Measurements from ENCODE around the gene ESYT2. TPM values are rescaled to one million over a fixed set of nuclear protein-coding genes. Genes with fewer than 3 reads are reported as not detected.

ESYT2 gene
- total and polyA plus RNA-seq, 2 of the 4 experiments (the other 2 are of a cell fraction) = 26.7 to 69.9 TPM

DNA sequence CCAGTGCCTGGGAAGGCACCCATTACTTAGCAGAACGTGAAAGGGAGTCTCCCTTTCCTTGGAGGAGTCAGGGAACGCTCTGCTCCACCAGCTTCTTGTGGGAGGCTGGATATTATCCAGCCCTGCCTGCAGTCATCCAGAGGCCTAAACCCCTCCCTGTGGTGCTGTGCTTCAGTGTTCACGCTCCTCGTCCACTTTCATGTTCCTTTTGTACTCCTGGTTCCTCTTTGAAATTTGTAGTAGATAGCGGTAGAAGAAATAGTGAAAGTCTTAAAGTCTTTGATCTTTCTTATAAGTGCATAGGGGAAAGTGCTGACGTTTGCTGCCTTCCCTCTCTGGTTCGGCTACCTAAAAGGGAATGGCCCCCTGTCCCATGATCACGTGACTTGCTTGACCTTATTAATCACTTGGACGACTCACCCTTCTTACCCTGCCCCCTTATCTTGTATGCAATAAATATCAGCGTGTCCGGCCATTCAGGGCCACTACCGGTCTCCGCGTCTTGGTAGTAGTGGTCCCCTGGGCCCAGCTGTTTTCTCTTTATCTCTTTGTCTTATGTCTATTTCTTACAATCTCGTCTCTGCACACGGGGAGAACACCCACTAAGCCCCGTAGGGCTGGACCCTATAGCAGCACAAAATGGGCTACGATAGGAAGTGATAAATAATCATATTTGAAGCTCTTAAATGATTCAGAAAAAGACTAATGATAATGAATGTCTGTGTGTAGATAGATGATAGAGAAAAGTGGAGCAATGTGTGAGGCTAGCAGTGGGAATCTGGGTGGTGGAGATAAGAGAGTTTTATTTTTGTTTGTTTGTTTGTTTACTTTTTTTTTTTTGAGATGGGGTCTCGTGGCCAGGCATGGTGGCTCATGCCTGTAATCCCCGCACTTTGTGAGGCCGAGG, 5.8 kb upstream of the ESYT2 start:
- POLR2A ChIA-PET (ENCODE audit: unreplicated experiment) = no interaction called here
- H3K56ac ChIP-seq (ENCODE audit: extremely low read depth, insufficient read depth, low read length) = no peak overlapping the region
- 36% methylated on average over 2 of the region's 21 CpGs; no CpG with 5 or more reads in 1 of the 2 experiments for WGBS, 2 experiments (ENCODE audit: extremely low coverage in 2 of 2, insufficient read length in 1 of 2)

More for the DNA sequence above, 5.8 kb upstream of the ESYT2 start:
- Histone ChIP-seq H2AFZ (replicated peaks; ENCODE audit: low read length, poor library complexity) (no peak overlapping the region), H3K27ac (ENCODE audit: insufficient read depth, low read length) (no peak overlapping the region), H4K91ac (ENCODE audit: insufficient read depth, low read depth, low read length) (no peak overlapping the region), H2BK120ac (ENCODE audit: low read depth, low read length) (no peak overlapping the region), H2BK20ac (ENCODE audit: low read depth, low read length) (no peak overlapping the region), H3K9me1 (ENCODE audit: insufficient read depth, low read length) (no peaks in the 10 kb centered on the region), H3K4me3 (ENCODE audit: insufficient read depth, low read depth, low read length) (no peak overlapping the region), H3K9me3 (ENCODE audit: control insufficient read depth, insufficient read depth, low read length) (no peaks in the 10 kb centered on the region), H2AK9ac (replicated peaks; ENCODE audit: low read depth, low read length, poor library complexity) (no peak overlapping the region), H4K5ac (ENCODE audit: low read depth, low read length) (no peak overlapping the region), H4K8ac (ENCODE audit: low read depth in 2 of 2, low read length in 2 of 2) (no peak overlapping the region), H3K4me2 (ENCODE audit: low read depth, low read length) (no peak overlapping the region), H3K27me3 (ENCODE audit: control insufficient read depth, insufficient read depth, low read length) (peaks cover 3% of the 10 kb centered on the region), H2AK5ac (ENCODE audit: low read depth, low read length) (no peak overlapping the region), H3K4me1 (ENCODE audit: control insufficient read depth, insufficient read depth, low read length) (no peaks in the 10 kb centered on the region), H2BK15ac (ENCODE audit: low read depth, low read length) (no peak overlapping the region), H3K14ac (replicated peaks; ENCODE audit: low read depth, low read length) (no peak overlapping the region), H3K4ac (ENCODE audit: low read depth, low read length) (no peak overlapping the region), H3K9ac (ENCODE audit: low read depth, low read length) (no peak overlapping the region), H3K23ac (ENCODE audit: low read depth, low read length) (no peak overlapping the region), H3K18ac (ENCODE audit: low read depth, low read length) (no peak overlapping the region), H2BK5ac (ENCODE audit: low read depth, low read length, poor library complexity, severe bottlenecking) (no peak overlapping the region), H4K20me1 (ENCODE audit: insufficient read depth, low read length) (no peaks in the 10 kb centered on the region), H3K79me1 (ENCODE audit: low read depth in 1 of 2, low read length in 2 of 2) (no peaks in the 10 kb centered on the region), H3K36me3 (ENCODE audit: control insufficient read depth, insufficient read depth, low read length) (no peaks in the 10 kb centered on the region)
- in situ Hi-C loops (cut with MboI; ENCODE audit: low sequenced_read_pairs) (no loop called here), dilution Hi-C loops (cut with HindIII; ENCODE audit: low sequenced_read_pairs, unreplicated experiment) (no loop called here), intact Hi-C loops (cut with micrococcal nuclease) (no loop called here)
- DNase-seq (no peak), ATAC-seq (ENCODE audit: low read depth) (no peak)
- CTCF ChIA-PET = no interaction called here
- BruUV-seq (replicated peaks) = no TSS peak
- no peak for TF ChIP-seq RAD21 (IDR thresholded peaks at IDR 0.05; ENCODE audit: low read length)
- no peak for TF ChIP-seq MAFK (IDR thresholded peaks at IDR 0.05; ENCODE audit: low read depth, low read length)
- no peak for TF ChIP-seq POLR2A (IDR thresholded peaks at IDR 0.05; ENCODE audit: low read depth, low read length)
- no peak for TF ChIP-seq BHLHE40 (IDR thresholded peaks at IDR 0.05; ENCODE audit: low read depth, low read length)
- TF ChIP-seq, protein P1, sequence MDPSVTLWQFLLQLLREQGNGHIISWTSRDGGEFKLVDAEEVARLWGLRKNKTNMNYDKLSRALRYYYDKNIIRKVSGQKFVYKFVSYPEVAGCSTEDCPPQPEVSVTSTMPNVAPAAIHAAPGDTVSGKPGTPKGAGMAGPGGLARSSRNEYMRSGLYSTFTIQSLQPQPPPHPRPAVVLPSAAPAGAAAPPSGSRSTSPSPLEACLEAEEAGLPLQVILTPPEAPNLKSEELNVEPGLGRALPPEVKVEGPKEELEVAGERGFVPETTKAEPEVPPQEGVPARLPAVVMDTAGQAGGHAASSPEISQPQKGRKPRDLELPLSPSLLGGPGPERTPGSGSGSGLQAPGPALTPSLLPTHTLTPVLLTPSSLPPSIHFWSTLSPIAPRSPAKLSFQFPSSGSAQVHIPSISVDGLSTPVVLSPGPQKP (IDR thresholded peaks at IDR 0.05; ENCODE audit: borderline replicate concordance, low read depth, low read length) = no peak
- TF ChIP-seq RFX5 (IDR thresholded peaks at IDR 0.05; ENCODE audit: low read depth, low read length) = no peak
- no peak for TF ChIP-seq MAZ (IDR thresholded peaks at IDR 0.05; ENCODE audit: borderline replicate concordance, low read depth, low read length)
- no peak for TF ChIP-seq NFE2L2 (IDR thresholded peaks at IDR 0.05; ENCODE audit: low read depth, low read length)
- no peak for TF ChIP-seq CHD1 (IDR thresholded peaks at IDR 0.05; ENCODE audit: low read depth, low read length)
- no peak for TF ChIP-seq MXI1 (IDR thresholded peaks at IDR 0.05; ENCODE audit: borderline replicate concordance, low read depth, low read length)
- no peak for TF ChIP-seq CEBPB (IDR thresholded peaks at IDR 0.05; ENCODE audit: low read depth, low read length)
- TF ChIP-seq FOS (IDR thresholded peaks at IDR 0.05; ENCODE audit: low read depth, low read length) = no peak
- no peak for TF ChIP-seq SMC3 (IDR thresholded peaks at IDR 0.05; ENCODE audit: low read depth, low read length)
- TF ChIP-seq, protein P2, sequence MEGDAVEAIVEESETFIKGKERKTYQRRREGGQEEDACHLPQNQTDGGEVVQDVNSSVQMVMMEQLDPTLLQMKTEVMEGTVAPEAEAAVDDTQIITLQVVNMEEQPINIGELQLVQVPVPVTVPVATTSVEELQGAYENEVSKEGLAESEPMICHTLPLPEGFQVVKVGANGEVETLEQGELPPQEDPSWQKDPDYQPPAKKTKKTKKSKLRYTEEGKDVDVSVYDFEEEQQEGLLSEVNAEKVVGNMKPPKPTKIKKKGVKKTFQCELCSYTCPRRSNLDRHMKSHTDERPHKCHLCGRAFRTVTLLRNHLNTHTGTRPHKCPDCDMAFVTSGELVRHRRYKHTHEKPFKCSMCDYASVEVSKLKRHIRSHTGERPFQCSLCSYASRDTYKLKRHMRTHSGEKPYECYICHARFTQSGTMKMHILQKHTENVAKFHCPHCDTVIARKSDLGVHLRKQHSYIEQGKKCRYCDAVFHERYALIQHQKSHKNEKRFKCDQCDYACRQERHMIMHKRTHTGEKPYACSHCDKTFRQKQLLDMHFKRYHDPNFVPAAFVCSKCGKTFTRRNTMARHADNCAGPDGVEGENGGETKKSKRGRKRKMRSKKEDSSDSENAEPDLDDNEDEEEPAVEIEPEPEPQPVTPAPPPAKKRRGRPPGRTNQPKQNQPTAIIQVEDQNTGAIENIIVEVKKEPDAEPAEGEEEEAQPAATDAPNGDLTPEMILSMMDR (conservative IDR thresholded peaks at IDR 0.05; ENCODE audit: low read depth, low read length) = no peak
